GM23338 (cell line): ENCODE results near the gene LIAS. TPM values are rescaled to one million over a fixed set of nuclear protein-coding genes. Genes with fewer than 3 reads are reported as not detected.
"Not testable (repeated sequence)": the region's sequence is repeated elsewhere in the genome, so short reads cannot be mapped to it uniquely, and the experiment has no call there.

Experiments
- ATAC-seq: fragments of 200-7000 bp; cut with Tn5 transposase; 3 replicates; pipeline ENCODE4 v1.9.1; 2020
- DNase-seq: peaks from one replicate; pipeline ENCODE4 v3.0.0-alpha.2; 2015; ENCODE audit warnings: low spot score
- H2AFZ ChIP-seq: fragments of 200-600 bp; sonication (generic); 2 replicates; pipeline ENCODE4 v1.8.0; 2016; ENCODE audit warnings: antibody characterized with exemption, mild to moderate bottlenecking, moderate library complexity
- H3F3A ChIP-seq: fragments of 200-600 bp; sonication (generic); replicated peaks from 2 replicates; pipeline ENCODE4 v1.8.0; 2017; ENCODE audit warnings: antibody characterized with exemption, mixed run types, low read depth
- H3K27ac ChIP-seq: fragments of 200-600 bp; sonication (generic); 2 replicates; pipeline ENCODE4 v1.6.1; 2016; ENCODE audit warnings: low read depth
- H3K27me3 ChIP-seq: fragments of 200-600 bp; sonication (generic); 2 replicates; pipeline ENCODE4 v1.8.0; 2016; ENCODE audit warnings: mild to moderate bottlenecking, mixed run types, moderate library complexity; ENCODE audit not compliant: insufficient read depth
- H3K36me3 ChIP-seq: fragments of 200-600 bp; sonication (generic); 2 replicates; pipeline ENCODE4 v1.8.0; 2016; ENCODE audit warnings: mild to moderate bottlenecking; ENCODE audit not compliant: insufficient read depth
- H3K4me1 ChIP-seq: fragments of 200-600 bp; sonication (generic); 2 replicates; pipeline ENCODE4 v1.8.0; 2016; ENCODE audit warnings: mild to moderate bottlenecking, moderate library complexity; ENCODE audit not compliant: insufficient read depth
- H3K4me2 ChIP-seq: fragments of 200-600 bp; sonication (generic); 2 replicates; pipeline ENCODE4 v1.7.1; 2017; ENCODE audit warnings: mixed run types
- H3K4me3 ChIP-seq: fragments of 200-600 bp; sonication (generic); 2 replicates; pipeline ENCODE4 v1.6.1; 2016; ENCODE audit warnings: mixed run types
- H3K79me2 ChIP-seq: fragments of 200-600 bp; sonication (generic); replicated peaks from 2 replicates; pipeline ENCODE4 v1.8.0; 2017; ENCODE audit warnings: mild to moderate bottlenecking; ENCODE audit not compliant: insufficient read depth
- H3K9me2 ChIP-seq: fragments of 200-600 bp; sonication (generic); 2 replicates; pipeline ENCODE4 v1.8.0; 2017; ENCODE audit not compliant: insufficient read depth
- H4K20me1 ChIP-seq: fragments of 200-600 bp; sonication (generic); replicated peaks from 2 replicates; pipeline ENCODE4 v1.8.0; 2017; ENCODE audit warnings: mild to moderate bottlenecking; ENCODE audit not compliant: insufficient read depth
- H3K27ac Mint-ChIP-seq: 2 replicates; pipeline ENCODE4 v1.8.0; 2020; ENCODE audit warnings: inconsistent platforms, mild to moderate bottlenecking, moderate library complexity, mixed read lengths
- H3K27me3 Mint-ChIP-seq: 3 replicates; pipeline ENCODE4 v1.8.0; 2022; ENCODE audit warnings: low read depth, mild to moderate bottlenecking, moderate library complexity, mixed read lengths, inconsistent platforms; ENCODE audit not compliant: insufficient read depth, poor library complexity
- H3K36me3 Mint-ChIP-seq: 3 replicates; pipeline ENCODE4 v1.8.0; 2021; ENCODE audit warnings: low read depth, mild to moderate bottlenecking, inconsistent platforms, moderate library complexity, mixed read lengths
- H3K4me1 Mint-ChIP-seq: 3 replicates; pipeline ENCODE4 v1.8.0; 2020; ENCODE audit warnings: mild to moderate bottlenecking, inconsistent platforms, mixed read lengths
- H3K4me3 Mint-ChIP-seq: 3 replicates; pipeline ENCODE4 v1.8.0; 2021; ENCODE audit warnings: moderate library complexity, mild to moderate bottlenecking, inconsistent platforms, mixed read lengths
- H3K9me3 Mint-ChIP-seq: 3 replicates; pipeline ENCODE4 v1.8.0; 2020; ENCODE audit warnings: moderate library complexity, mild to moderate bottlenecking, inconsistent platforms, mixed read lengths
- CREB1 ChIP-seq: fragments of 250-450 bp; sonication (Bioruptor Pico); IDR thresholded peaks from 2 replicates; pipeline ENCODE4 v1.5.0; 2020; ENCODE audit warnings: low read depth, mild to moderate bottlenecking, moderate library complexity
- POLR2AphosphoS5 ChIP-seq: IDR thresholded peaks from 2 replicates; pipeline ENCODE4 v1.6.1; 2016; ENCODE audit warnings: antibody characterized with exemption, low read depth
- STAT1 ChIP-seq: IDR thresholded peaks from one replicate; pipeline ENCODE4 v1.6.1; 2016; ENCODE audit warnings: antibody characterized with exemption; ENCODE audit not compliant: unreplicated experiment
- polyA plus RNA-seq: library from polyadenylated mRNA; unstranded; fragments of >200 nt; fragmentation: Nextera tagmentation; extraction: Ambion mirVana; gene quantifications from 2 replicates; pipeline ENCODE4 v1.2.1, GENCODE V29; 2016
- total RNA-seq: library from RNA; depleted of rRNA; stranded (reverse); fragments of >200 nt; shearing (Covaris generic); gene quantifications from 2 replicates; pipeline ENCODE4 v1.2.3, GENCODE V29; 2014
- TF ChIP-seq, protein P1 (sequence below), 2 experiments: fragments of 200-600 bp in 1 of 2; sonication (generic) in 1 of 2; conservative IDR thresholded peaks; 2 replicates each; pipeline versions ENCODE4 v1.5.1 to v1.6.1; 2016 to 2017; ENCODE audit warnings: antibody characterized with exemption in 2 of 2, low read depth in 2 of 2, mild to moderate bottlenecking in 2 of 2, moderate library complexity in 1 of 2
- TF ChIP-seq, protein P2 (sequence below): IDR thresholded peaks from one replicate; pipeline ENCODE4 v1.6.1; 2018; ENCODE audit warnings: antibody characterized with exemption; ENCODE audit not compliant: unreplicated experiment
- TF ChIP-seq, protein P3 (sequence below): fragments of 250-450 bp; sonication (Bioruptor Pico); IDR thresholded peaks from 2 replicates; pipeline ENCODE4 v1.5.0; 2020; ENCODE audit warnings: mild to moderate bottlenecking, moderate library complexity

The LIAS gene
- total and polyA plus RNA-seq, 2 experiments from 2014 or later: 17.5 to 18.7 TPM

DNA sequence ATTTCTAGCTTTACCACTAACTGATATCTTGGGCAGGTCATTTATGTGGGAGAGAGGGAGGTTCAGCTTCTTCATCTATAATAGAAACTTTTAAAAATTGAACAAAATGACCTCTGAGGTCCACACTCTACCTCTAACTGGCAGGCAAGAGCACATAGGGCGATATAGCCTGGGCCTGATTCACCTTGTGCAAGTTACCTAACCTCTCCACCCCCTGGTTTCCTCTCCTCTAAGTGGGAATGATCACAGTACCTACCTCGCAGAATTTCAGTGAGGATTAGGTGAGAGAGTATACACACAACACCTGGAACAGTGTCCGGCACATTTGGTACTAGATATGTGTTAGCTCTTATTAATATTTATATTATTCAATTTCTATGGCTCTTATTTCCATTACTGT is 36.6 kb upstream of the LIAS start (continued):
- TF ChIP-seq, protein P1, sequence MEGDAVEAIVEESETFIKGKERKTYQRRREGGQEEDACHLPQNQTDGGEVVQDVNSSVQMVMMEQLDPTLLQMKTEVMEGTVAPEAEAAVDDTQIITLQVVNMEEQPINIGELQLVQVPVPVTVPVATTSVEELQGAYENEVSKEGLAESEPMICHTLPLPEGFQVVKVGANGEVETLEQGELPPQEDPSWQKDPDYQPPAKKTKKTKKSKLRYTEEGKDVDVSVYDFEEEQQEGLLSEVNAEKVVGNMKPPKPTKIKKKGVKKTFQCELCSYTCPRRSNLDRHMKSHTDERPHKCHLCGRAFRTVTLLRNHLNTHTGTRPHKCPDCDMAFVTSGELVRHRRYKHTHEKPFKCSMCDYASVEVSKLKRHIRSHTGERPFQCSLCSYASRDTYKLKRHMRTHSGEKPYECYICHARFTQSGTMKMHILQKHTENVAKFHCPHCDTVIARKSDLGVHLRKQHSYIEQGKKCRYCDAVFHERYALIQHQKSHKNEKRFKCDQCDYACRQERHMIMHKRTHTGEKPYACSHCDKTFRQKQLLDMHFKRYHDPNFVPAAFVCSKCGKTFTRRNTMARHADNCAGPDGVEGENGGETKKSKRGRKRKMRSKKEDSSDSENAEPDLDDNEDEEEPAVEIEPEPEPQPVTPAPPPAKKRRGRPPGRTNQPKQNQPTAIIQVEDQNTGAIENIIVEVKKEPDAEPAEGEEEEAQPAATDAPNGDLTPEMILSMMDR (conservative IDR thresholded peaks at IDR 0.05; ENCODE audit: low read depth in 2 of 2): no peak
- TF ChIP-seq STAT1 (no peak), POLR2AphosphoS5 (no peak)

DNA sequence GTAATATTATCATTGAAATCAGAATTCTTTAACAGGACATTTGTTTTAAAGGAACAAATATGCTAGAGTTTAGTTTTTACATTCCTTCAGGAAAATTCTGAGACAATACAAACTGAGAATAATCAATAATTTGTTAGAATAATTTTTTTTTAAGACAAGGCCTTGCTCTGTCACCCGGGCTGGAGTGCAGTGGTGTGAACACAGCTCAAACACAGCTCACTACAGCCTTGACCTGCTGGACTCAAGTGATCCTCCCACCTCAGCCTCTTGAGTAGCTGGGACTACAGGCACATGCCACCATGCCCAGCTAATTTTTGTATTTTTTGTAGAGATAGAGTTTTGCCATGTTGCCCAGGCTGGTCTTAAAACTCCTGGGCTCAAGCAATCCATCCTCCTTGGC is 33.6 kb upstream of the LIAS start:
- H3K79me2 ChIP-seq, H3K4me1 ChIP-seq, H3K9me3 Mint-ChIP-seq, H3K27ac Mint-ChIP-seq, H3K27me3 ChIP-seq, H3K4me3 Mint-ChIP-seq, H3K27ac ChIP-seq, DNase-seq, H3K4me3 ChIP-seq, H3K4me1 Mint-ChIP-seq, H3F3A ChIP-seq, H4K20me1 ChIP-seq, H3K4me2 ChIP-seq, H3K36me3 ChIP-seq, H3K9me2 ChIP-seq, ATAC-seq, H3K27me3 Mint-ChIP-seq, H3K36me3 Mint-ChIP-seq, H2AFZ ChIP-seq: not testable (repeated sequence)

DNA sequence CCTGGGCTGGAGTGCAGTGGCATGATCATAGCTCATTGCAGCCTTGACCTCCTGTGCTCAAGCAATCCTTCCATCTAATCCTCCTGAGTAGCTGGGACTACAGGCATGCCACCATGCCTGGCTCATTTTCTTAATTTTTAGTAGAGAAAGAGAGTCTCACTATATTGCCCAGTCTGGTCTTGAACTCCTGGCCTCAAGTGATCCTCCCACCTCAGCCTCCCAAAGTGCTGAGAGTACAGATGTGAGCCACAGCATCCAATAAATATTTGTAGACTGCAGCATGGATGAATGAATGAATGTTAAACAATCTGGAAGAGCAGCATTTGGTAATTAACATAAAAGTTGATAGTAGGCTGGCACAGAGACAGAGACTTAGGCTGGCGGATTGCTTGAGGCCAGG is 32.1 kb upstream of the LIAS start:
- peaks cover 2% of the 10 kb centered on the region for H3K27me3 Mint-ChIP-seq
- H3K4me3 Mint-ChIP-seq: no peak overlapping the region
- no peaks in the 10 kb centered on the region for H3K36me3 ChIP-seq
- no peaks in the 10 kb centered on the region for H3F3A ChIP-seq
- ATAC-seq (no peak), DNase-seq (no peak)
- H3K27ac Mint-ChIP-seq: no peak overlapping the region
- no peaks in the 10 kb centered on the region for H3K36me3 Mint-ChIP-seq
- H3K9me3 Mint-ChIP-seq: no peaks in the 10 kb centered on the region
- H3K4me1 Mint-ChIP-seq: no peaks in the 10 kb centered on the region
- H4K20me1 ChIP-seq: no peaks in the 10 kb centered on the region
- no peak overlapping the region for H2AFZ ChIP-seq
- no peaks in the 10 kb centered on the region for H3K27me3 ChIP-seq
- no peak overlapping the region for H3K4me2 ChIP-seq
- no peak overlapping the region for H3K4me3 ChIP-seq
- H3K4me1 ChIP-seq: no peaks in the 10 kb centered on the region
- no peaks in the 10 kb centered on the region for H3K9me2 ChIP-seq
- no peaks in the 10 kb centered on the region for H3K79me2 ChIP-seq
- no peak overlapping the region for H3K27ac ChIP-seq
- TF ChIP-seq POLR2AphosphoS5 (no peak), CREB1 (CRISPR knock-in tag) (no peak), STAT1 (no peak)
- TF ChIP-seq, protein P2, sequence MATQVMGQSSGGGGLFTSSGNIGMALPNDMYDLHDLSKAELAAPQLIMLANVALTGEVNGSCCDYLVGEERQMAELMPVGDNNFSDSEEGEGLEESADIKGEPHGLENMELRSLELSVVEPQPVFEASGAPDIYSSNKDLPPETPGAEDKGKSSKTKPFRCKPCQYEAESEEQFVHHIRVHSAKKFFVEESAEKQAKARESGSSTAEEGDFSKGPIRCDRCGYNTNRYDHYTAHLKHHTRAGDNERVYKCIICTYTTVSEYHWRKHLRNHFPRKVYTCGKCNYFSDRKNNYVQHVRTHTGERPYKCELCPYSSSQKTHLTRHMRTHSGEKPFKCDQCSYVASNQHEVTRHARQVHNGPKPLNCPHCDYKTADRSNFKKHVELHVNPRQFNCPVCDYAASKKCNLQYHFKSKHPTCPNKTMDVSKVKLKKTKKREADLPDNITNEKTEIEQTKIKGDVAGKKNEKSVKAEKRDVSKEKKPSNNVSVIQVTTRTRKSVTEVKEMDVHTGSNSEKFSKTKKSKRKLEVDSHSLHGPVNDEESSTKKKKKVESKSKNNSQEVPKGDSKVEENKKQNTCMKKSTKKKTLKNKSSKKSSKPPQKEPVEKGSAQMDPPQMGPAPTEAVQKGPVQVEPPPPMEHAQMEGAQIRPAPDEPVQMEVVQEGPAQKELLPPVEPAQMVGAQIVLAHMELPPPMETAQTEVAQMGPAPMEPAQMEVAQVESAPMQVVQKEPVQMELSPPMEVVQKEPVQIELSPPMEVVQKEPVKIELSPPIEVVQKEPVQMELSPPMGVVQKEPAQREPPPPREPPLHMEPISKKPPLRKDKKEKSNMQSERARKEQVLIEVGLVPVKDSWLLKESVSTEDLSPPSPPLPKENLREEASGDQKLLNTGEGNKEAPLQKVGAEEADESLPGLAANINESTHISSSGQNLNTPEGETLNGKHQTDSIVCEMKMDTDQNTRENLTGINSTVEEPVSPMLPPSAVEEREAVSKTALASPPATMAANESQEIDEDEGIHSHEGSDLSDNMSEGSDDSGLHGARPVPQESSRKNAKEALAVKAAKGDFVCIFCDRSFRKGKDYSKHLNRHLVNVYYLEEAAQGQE: no peak
- TF ChIP-seq, protein P3, sequence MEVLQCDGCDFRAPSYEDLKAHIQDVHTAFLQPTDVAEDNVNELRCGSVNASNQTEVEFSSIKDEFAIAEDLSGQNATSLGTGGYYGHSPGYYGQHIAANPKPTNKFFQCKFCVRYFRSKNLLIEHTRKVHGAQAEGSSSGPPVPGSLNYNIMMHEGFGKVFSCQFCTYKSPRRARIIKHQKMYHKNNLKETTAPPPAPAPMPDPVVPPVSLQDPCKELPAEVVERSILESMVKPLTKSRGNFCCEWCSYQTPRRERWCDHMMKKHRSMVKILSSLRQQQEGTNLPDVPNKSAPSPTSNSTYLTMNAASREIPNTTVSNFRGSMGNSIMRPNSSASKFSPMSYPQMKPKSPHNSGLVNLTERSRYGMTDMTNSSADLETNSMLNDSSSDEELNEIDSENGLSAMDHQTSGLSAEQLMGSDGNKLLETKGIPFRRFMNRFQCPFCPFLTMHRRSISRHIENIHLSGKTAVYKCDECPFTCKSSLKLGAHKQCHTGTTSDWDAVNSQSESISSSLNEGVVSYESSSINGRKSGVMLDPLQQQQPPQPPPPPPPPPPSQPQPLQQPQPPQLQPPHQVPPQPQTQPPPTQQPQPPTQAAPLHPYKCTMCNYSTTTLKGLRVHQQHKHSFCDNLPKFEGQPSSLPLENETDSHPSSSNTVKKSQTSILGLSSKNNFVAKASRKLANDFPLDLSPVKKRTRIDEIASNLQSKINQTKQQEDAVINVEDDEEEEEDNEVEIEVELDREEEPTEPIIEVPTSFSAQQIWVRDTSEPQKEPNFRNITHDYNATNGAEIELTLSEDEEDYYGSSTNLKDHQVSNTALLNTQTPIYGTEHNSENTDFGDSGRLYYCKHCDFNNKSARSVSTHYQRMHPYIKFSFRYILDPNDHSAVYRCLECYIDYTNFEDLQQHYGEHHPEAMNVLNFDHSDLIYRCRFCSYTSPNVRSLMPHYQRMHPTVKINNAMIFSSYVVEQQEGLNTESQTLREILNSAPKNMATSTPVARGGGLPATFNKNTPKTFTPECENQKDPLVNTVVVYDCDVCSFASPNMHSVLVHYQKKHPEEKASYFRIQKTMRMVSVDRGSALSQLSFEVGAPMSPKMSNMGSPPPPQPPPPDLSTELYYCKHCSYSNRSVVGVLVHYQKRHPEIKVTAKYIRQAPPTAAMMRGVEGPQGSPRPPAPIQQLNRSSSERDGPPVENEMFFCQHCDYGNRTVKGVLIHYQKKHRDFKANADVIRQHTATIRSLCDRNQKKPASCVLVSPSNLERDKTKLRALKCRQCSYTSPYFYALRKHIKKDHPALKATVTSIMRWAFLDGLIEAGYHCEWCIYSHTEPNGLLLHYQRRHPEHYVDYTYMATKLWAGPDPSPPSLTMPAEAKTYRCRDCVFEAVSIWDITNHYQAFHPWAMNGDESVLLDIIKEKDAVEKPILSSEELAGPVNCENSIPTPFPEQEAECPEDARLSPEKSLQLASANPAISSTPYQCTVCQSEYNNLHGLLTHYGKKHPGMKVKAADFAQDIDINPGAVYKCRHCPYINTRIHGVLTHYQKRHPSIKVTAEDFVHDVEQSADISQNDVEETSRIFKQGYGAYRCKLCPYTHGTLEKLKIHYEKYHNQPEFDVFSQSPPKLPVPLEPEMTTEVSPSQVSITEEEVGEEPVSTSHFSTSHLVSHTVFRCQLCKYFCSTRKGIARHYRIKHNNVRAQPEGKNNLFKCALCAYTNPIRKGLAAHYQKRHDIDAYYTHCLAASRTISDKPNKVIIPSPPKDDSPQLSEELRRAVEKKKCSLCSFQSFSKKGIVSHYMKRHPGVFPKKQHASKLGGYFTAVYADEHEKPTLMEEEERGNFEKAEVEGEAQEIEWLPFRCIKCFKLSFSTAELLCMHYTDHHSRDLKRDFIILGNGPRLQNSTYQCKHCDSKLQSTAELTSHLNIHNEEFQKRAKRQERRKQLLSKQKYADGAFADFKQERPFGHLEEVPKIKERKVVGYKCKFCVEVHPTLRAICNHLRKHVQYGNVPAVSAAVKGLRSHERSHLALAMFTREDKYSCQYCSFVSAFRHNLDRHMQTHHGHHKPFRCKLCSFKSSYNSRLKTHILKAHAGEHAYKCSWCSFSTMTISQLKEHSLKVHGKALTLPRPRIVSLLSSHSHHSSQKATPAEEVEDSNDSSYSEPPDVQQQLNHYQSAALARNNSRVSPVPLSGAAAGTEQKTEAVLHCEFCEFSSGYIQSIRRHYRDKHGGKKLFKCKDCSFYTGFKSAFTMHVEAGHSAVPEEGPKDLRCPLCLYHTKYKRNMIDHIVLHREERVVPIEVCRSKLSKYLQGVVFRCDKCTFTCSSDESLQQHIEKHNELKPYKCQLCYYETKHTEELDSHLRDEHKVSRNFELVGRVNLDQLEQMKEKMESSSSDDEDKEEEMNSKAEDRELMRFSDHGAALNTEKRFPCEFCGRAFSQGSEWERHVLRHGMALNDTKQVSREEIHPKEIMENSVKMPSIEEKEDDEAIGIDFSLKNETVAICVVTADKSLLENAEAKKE (CRISPR knock-in tag): no peak
- TF ChIP-seq, protein P1 (conservative IDR thresholded peaks at IDR 0.05; ENCODE audit: low read depth in 2 of 2): no peak
